Measurements from ENCODE around the gene KIAA0232.

KIAA0232 gene

DNA sequence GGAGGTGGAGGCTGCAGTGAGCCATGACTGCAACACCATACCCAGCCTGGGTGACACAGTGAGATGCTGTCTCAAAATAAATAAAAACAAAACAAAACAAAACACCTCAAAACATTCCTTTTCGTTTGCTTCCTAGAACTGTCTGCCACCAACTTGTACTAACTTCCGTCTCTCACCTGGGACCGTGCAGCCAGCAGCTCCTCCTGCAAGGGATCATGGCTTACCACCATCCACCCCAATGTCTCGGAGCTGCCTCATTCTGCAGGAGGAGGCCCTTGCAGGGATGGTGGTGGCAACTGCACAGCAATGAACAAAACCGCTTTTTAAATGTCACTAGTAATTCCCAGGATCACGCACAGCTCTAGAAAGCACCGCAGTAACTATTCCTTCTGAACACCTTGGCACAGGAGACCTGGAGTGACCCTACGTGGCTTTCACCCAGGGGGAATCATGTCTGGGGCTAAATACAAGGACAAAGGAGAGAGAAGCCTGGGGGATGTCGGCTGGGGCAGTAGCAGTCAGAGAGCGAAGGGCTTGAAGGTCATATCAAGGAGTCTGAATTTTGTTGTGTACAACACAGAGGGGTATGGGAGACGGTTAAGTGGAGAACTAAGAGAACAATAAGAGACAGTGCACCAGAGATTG is 17.4 kb upstream of the KIAA0232 start:
- Histone ChIP-seq H3K4me2 (ENCODE audit: low read length) (no peak overlapping the region), H3K9ac (no peak overlapping the region), H3K4me1 (no peaks in the 10 kb centered on the region), H3K4me3 (ENCODE audit: low read depth, low read length) (no peak overlapping the region), H3K79me2 (no peaks in the 10 kb centered on the region), H3K9me3 (ENCODE audit: control insufficient read depth, low read length) (no peaks in the 10 kb centered on the region), H3K27ac (no peak overlapping the region), H2AFZ (no peak overlapping the region), H3K27me3 (ENCODE audit: control insufficient read depth, insufficient read depth, low read length) (no peaks in the 10 kb centered on the region), H3K36me3 (ENCODE audit: control insufficient read depth, insufficient read depth, low read length) (no peaks in the 10 kb centered on the region)
- no peak for TF ChIP-seq CTCF (IDR thresholded peaks at IDR 0.05)

DNA sequence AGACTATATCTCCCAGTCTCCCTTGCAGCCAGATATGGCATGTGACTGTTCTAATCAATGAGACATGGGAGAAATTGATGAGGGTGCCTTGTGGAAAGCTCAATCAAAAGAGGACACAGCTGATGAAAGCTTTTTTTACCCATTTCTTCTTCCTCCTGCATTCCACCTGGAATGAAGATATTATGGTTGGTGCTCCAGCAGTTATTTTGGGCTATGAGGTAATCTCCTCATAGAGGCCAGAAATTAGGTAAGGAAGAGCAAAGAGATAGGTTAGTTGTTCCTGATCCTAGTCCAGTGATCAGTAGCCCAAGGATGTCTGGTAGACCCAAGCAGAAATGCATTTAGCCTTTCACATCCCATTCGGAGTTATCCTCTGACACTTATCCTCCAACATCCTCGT is 16.8 kb upstream of the KIAA0232 start:
- Histone ChIP-seq H3K27ac (no peak overlapping the region), H3K4me3 (ENCODE audit: low read depth, low read length) (no peak overlapping the region), H3K9ac (no peak overlapping the region), H3K27me3 (ENCODE audit: control insufficient read depth, insufficient read depth, low read length) (no peaks in the 10 kb centered on the region), H3K9me3 (ENCODE audit: control insufficient read depth, low read length) (no peaks in the 10 kb centered on the region), H3K36me3 (ENCODE audit: control insufficient read depth, insufficient read depth, low read length) (no peaks in the 10 kb centered on the region), H3K79me2 (no peaks in the 10 kb centered on the region), H2AFZ (no peak overlapping the region), H3K4me1 (no peaks in the 10 kb centered on the region), H3K4me2 (ENCODE audit: low read length) (no peak overlapping the region)
- no peak for TF ChIP-seq CTCF (IDR thresholded peaks at IDR 0.05)

- no peak overlapping the region for H3K4me3 ChIP-seq (ENCODE audit: low read depth, low read length)
- H3K27ac ChIP-seq = no peak overlapping the region
- no peaks in the 10 kb centered on the region for H3K4me1 ChIP-seq
Measured at GRCh38 chr4:6767386-6767747, 15.2 kb upstream of the KIAA0232 start.

GRCh38 chr4:6767748-6768538 is 14.6 kb upstream of the KIAA0232 start:
- Histone ChIP-seq H3K79me2 (no peaks in the 10 kb centered on the region), H3K27me3 (ENCODE audit: control insufficient read depth, insufficient read depth, low read length) (no peaks in the 10 kb centered on the region), H3K27ac (no peak overlapping the region), H3K9me3 (ENCODE audit: control insufficient read depth, low read length) (no peaks in the 10 kb centered on the region), H3K4me3 (ENCODE audit: low read depth, low read length) (no peak overlapping the region), H2AFZ (no peak overlapping the region), H3K4me1 (no peaks in the 10 kb centered on the region), H3K36me3 (ENCODE audit: control insufficient read depth, insufficient read depth, low read length) (no peaks in the 10 kb centered on the region), H3K9ac (no peak overlapping the region), H3K4me2 (ENCODE audit: low read length) (no peak overlapping the region)
- no peak for TF ChIP-seq CTCF (IDR thresholded peaks at IDR 0.05)

More at GRCh38 chr4:6767386-6767747, 15.2 kb upstream of the KIAA0232 start:
- no peak overlapping the region for H3K4me2 ChIP-seq (ENCODE audit: low read length)
- no peaks in the 10 kb centered on the region for H3K27me3 ChIP-seq (ENCODE audit: control insufficient read depth, insufficient read depth, low read length)
- no peaks in the 10 kb centered on the region for H3K9me3 ChIP-seq (ENCODE audit: control insufficient read depth, low read length)
- no peak for TF ChIP-seq CTCF (IDR thresholded peaks at IDR 0.05)
- no peak overlapping the region for H2AFZ ChIP-seq
- no peaks in the 10 kb centered on the region for H3K79me2 ChIP-seq
- H3K9ac ChIP-seq = no peak overlapping the region
- H3K36me3 ChIP-seq (ENCODE audit: control insufficient read depth, insufficient read depth, low read length) = no peaks in the 10 kb centered on the region

GRCh38 chr4:6768539-6768905 is 14.0 kb upstream of the KIAA0232 start:
- Histone ChIP-seq H2AFZ (no peak overlapping the region), H3K27me3 (ENCODE audit: control insufficient read depth, insufficient read depth, low read length) (no peaks in the 10 kb centered on the region), H3K36me3 (ENCODE audit: control insufficient read depth, insufficient read depth, low read length) (no peaks in the 10 kb centered on the region), H3K4me1 (no peaks in the 10 kb centered on the region), H3K4me3 (ENCODE audit: low read depth, low read length) (no peak overlapping the region), H3K4me2 (ENCODE audit: low read length) (no peak overlapping the region), H3K9ac (no peak overlapping the region), H3K79me2 (no peaks in the 10 kb centered on the region), H3K9me3 (ENCODE audit: control insufficient read depth, low read length) (no peaks in the 10 kb centered on the region), H3K27ac (no peak overlapping the region)
- TF ChIP-seq CTCF (IDR thresholded peaks at IDR 0.05) = no peak

All from parathyroid adenoma (tissue), 2 donors.